Neutrophil (primary cell): ENCODE measurements around the gene SHB.

ENCODE experiments used
- H3K27ac ChIP-seq: fragments of 200-600 bp; sonication (generic); 2 replicates; pipeline ENCODE4 v1.5.1; 2016; ENCODE audit warnings: mild to moderate bottlenecking, moderate library complexity
- H3K27me3 ChIP-seq: fragments of 200-600 bp; sonication (generic); 2 replicates; pipeline ENCODE4 v1.6.0; 2016; ENCODE audit warnings: mild to moderate bottlenecking
- H3K36me3 ChIP-seq: fragments of 200-600 bp; sonication (generic); 2 replicates; pipeline ENCODE4 v1.5.1; 2017
- H3K4me1 ChIP-seq, 2 experiments: fragments of 200-600 bp in 1 of 2; sonication (generic) in 1 of 2; 1 replicate in 1 of 2; 2 replicates in 1 of 2; pipeline versions ENCODE4 v1.5.1 to v1.6.1; 2013 to 2016; ENCODE audit warnings: low read depth in 1 of 2, low read length in 1 of 2, mild to moderate bottlenecking in 1 of 2, moderate library complexity in 1 of 2; ENCODE audit not compliant: control insufficient read depth in 1 of 2, insufficient read depth in 1 of 2
- H3K4me3 ChIP-seq, 2 experiments: fragments of 200-600 bp in 1 of 2; sonication (generic) in 1 of 2; 1 replicate in 1 of 2; 2 replicates in 1 of 2; pipeline ENCODE4 v1.5.1; 2013 to 2016; ENCODE audit warnings: low read depth in 1 of 2, low read length in 1 of 2, mild to moderate bottlenecking in 1 of 2, moderate library complexity in 1 of 2
- H3K9me3 ChIP-seq: fragments of 200-600 bp; sonication (generic); 2 replicates; pipeline ENCODE4 v1.5.1; 2016
- CTCF ChIP-seq: fragments of 200-600 bp; sonication (generic); IDR thresholded peaks from 2 replicates; pipeline ENCODE4 v1.5.1; 2016; ENCODE audit warnings: antibody characterized with exemption

The SHB gene

GRCh38 chr9:38020151-38021076, 48.6 kb downstream of the SHB start:
- Histone ChIP-seq H3K36me3 (no peaks in the 10 kb centered on the region), H3K4me1 (peaks cover 11% of the 10 kb centered on the region in 2 experiments), H3K4me3 (no peak overlapping the region), H3K9me3 (no peaks in the 10 kb centered on the region), H3K27me3 (peaks cover 10% of the 10 kb centered on the region), H3K27ac (no peak overlapping the region)
- TF ChIP-seq CTCF: no peak

- no peak overlapping the region for H3K4me3 ChIP-seq
- H3K27me3 ChIP-seq: peaks cover 10% of the 10 kb centered on the region
- TF ChIP-seq CTCF: no peak
- H3K36me3 ChIP-seq: no peaks in the 10 kb centered on the region
- H3K27ac ChIP-seq: no peak overlapping the region
- H3K9me3 ChIP-seq: no peaks in the 10 kb centered on the region
- peaks cover 11% of the 10 kb centered on the region in 2 experiments for H3K4me1 ChIP-seq
Observed at GRCh38 chr9:38019731-38020130, 49.3 kb downstream of the SHB start.

- H3K4me1 ChIP-seq: peaks cover 11% of the 10 kb centered on the region in 2 experiments
- H3K4me3 ChIP-seq: no peak overlapping the region
- H3K9me3 ChIP-seq: no peaks in the 10 kb centered on the region
- TF ChIP-seq CTCF: no peak
- H3K27me3 ChIP-seq: peaks cover 5% of the 10 kb centered on the region
- H3K27ac ChIP-seq: no peak overlapping the region
- no peaks in the 10 kb centered on the region for H3K36me3 ChIP-seq
Observed at GRCh38 chr9:38018958-38019602, 49.9 kb downstream of the SHB start.

GRCh38 chr9:38018241-38018957, 50.6 kb downstream of the SHB start:
- peaks cover 5% of the 10 kb centered on the region for H3K27me3 ChIP-seq
- no peak for TF ChIP-seq CTCF
- peaks cover 11% of the 10 kb centered on the region in 2 experiments for H3K4me1 ChIP-seq
- H3K27ac ChIP-seq: no peak overlapping the region
- no peaks in the 10 kb centered on the region for H3K9me3 ChIP-seq
- H3K36me3 ChIP-seq: no peaks in the 10 kb centered on the region
- H3K4me3 ChIP-seq: no peak overlapping the region

GRCh38 chr9:38017885-38018186, 51.2 kb downstream of the SHB start:
- H3K27me3 ChIP-seq: peaks cover 5% of the 10 kb centered on the region
- peaks cover 11% of the 10 kb centered on the region in 2 experiments for H3K4me1 ChIP-seq
- no peak for TF ChIP-seq CTCF
- H3K36me3 ChIP-seq: no peaks in the 10 kb centered on the region
- H3K9me3 ChIP-seq: no peaks in the 10 kb centered on the region
- H3K4me3 ChIP-seq: no peak overlapping the region
- H3K27ac ChIP-seq: no peak overlapping the region
